NOMO-1 (cell line): ENCODE results near the gene GP1BA.
A peak's percentile ranks its signal among the peaks of the same experiment; 100 is the strongest.

Experiments used
- DNase-seq, 2 experiments: peaks; one replicate each; lab custom pipeline; 2025; ENCODE audit not compliant: unreplicated experiment in 2 of 2; lab: John Stamatoyannopoulos, UW

The GP1BA gene

GRCh38 chr17:4931963-4932362 lies at the start of gene GP1BA:
TSS of gene GP1BA (plus strand) at chr17:4932277. CDS start at chr17:4932605, 328 bp downstream.
- DNase-seq = no peak

DNA sequence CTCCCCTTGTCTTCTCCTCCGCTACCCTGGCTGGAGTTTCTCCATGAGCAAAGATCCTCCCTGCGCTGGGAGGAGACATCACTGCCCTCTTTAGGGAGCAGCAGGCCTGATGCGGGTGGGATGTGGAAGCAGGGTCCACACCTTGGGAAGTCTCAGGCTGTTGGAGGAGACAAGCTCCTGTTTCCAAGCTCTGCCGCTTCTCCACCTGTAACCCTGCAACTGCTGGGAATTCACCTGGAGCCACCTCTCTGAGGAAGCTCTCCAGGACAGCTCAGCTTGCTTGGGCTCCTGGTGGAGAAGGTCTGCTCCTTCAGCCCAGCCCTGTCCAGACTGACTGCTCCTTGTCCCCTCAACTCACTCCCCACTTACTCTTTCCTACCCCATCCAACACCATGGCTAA lies 47.6 kb upstream of the GP1BA start:
- DNase-seq = no peak

GRCh38 chr17:4886830-4887229 lies 45.2 kb upstream of the GP1BA start:
- DNase-seq = no peak

DNA sequence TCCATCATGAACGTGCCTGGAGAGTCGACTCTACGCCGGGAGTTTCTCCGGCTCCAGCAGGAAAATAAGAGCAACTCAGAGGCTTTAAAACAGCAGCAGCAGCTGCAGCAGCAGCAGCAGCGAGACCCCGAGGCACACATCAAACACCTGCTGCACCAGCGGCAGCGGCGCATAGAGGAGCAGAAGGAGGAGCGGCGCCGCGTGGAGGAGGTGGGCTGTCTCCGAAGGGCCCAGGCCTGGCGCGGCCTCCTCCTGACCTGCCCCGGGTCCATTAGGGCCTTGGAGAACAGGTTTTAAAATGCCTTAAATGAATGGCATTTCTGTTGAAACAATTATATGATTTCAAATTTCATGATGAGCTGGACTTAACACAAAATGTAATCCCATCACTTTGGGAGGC lies 44.5 kb upstream of the GP1BA start:
- DNase-seq = no peak

- DNase-seq = no peak
These were observed 40.4 kb upstream of the GP1BA start for GRCh38 chr17:4891411-4892410.

GRCh38 chr17:4892499-4893221 lies 39.4 kb upstream of the GP1BA start:
- DNase-seq = no peak

- no peak for DNase-seq
These were observed 38.8 kb upstream of the GP1BA start for GRCh38 chr17:4893272-4893671.

DNA sequence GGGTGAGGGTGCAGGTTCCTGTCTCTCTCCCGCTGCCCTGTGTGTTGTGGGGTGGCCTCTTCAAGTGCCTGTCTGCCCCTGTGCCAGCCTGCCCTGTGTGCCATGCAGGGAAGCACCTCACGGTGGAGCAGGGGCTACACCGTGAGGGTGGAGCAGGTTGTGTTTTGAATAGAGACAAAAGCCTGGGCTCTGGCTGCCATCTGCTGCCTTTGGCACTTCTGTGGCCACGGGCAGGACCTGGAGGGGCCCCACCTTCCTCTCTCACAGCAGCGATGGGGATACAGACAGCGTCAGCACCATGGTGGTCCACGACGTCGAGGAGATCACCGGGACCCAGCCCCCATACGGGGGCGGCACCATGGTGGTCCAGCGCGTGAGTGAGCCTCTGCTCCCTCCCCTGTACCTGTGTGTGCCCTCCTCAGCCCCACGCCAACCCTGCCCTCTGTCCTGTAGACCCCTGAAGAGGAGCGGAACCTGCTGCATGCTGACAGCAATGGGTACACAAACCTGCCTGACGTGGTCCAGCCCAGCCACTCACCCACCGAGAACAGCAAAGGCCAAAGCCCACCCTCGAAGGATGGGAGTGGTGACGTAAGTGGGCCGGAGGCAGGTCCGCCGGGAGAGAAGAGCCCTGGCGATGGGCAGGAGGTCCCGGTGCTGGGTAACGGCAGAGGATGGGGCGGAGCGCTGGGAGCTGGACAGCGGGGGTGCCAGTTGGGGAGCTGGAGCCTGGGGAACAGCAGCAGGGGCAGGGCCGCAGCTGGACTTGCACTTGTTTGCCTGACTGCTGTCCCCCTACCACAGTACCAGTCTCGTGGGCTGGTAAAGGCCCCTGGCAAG lies 38.1 kb upstream of the GP1BA start:
- DNase-seq = no peak

DNA sequence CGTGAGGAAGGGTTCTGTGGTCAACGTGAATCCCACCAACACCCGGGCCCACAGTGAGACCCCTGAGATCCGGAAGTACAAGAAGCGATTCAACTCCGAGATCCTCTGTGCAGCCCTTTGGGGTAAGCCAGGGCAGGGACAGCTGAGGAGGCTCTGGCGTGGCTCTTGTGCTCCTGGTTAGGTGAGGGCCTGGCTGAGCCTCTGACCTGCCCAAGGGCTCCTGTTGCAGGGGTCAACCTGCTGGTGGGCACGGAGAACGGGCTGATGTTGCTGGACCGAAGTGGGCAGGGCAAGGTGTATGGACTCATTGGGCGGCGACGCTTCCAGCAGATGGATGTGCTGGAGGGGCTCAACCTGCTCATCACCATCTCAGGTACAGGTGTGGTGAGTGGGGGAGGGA lies 37.0 kb upstream of the GP1BA start:
- DNase-seq = no peak

GRCh38 chr17:4895657-4896331 lies 36.3 kb upstream of the GP1BA start:
- DNase-seq = no peak

- DNase-seq = no peak
These were observed 35.5 kb upstream of the GP1BA start for GRCh38 chr17:4896332-4897197.

GRCh38 chr17:4897198-4897687 lies 34.8 kb upstream of the GP1BA start:
- no peak for DNase-seq

DNA sequence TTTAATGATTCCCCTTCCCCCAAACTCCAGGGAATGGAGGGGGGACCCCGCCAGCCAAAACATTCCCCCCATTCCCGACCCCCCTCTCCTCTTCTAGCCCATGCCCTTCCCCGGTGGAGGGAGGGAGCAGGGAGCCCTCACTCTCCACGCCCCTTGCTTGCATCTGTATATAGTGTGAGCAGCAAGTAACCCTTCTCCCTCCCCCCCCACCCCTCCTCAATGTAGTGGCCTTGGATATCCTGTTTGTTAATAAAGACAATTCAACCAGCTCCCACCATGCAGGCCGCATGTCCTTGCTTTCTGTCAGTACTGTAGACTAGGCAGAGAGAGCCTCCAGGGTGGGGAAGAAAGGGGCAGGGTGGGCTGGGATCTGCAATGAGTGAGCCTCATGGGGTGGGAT lies 34.3 kb upstream of the GP1BA start:
- no peak for DNase-seq

- no peak for DNase-seq
These were observed 33.7 kb upstream of the GP1BA start for GRCh38 chr17:4898351-4898750.

GRCh38 chr17:4898927-4899326 lies 33.1 kb upstream of the GP1BA start:
- no peak for DNase-seq

DNA sequence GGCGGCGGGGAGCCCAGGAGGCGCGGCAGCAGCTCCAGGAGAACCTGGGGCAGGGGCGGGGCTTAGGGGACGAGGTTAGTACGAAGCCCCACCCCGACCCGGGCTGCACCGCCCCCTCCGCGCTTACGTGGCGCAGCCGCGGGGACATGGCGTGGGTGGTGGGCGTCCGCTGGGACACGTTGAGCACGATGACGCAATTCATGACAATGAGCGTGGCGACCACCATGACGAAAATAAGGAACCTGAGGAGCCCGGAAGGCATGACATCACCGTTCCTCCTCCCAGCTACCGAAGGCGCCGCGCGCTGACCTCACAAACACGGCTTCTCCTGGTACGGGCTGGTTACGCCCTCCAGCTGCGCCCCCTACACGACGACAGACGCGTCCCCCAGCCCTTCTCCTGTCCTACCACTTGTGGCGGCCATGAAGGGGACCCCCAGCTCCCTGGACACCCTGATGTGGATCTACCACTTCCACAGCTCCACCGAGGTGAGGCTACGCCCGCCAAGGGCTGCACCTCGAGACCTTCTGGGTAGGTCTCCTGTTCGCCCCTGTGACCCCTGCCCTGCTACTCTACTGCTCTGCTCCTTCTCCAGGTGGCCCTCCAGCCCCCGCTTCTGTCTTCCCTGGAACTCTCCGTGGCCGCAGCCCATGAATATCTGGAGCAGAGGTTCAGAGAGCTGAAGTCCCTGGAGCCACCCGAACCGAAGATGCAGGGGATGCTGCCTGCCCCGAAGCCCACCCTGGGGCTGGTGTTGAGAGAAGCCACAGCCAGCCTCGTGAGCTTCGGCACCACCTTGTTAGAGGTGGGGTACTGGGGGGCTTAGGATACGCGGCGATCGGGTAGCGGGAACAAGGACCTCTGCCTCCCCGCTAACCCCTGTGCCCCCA lies 32.5 kb upstream of the GP1BA start, which contains the start of gene C17orf107:
C17orf107 (plus strand) TSS at position 196 of the 890 bp plus-strand sequence; CDS start at position 423, 227 bp downstream.
- DNase-seq = peak; percentile 60 to 68

DNA sequence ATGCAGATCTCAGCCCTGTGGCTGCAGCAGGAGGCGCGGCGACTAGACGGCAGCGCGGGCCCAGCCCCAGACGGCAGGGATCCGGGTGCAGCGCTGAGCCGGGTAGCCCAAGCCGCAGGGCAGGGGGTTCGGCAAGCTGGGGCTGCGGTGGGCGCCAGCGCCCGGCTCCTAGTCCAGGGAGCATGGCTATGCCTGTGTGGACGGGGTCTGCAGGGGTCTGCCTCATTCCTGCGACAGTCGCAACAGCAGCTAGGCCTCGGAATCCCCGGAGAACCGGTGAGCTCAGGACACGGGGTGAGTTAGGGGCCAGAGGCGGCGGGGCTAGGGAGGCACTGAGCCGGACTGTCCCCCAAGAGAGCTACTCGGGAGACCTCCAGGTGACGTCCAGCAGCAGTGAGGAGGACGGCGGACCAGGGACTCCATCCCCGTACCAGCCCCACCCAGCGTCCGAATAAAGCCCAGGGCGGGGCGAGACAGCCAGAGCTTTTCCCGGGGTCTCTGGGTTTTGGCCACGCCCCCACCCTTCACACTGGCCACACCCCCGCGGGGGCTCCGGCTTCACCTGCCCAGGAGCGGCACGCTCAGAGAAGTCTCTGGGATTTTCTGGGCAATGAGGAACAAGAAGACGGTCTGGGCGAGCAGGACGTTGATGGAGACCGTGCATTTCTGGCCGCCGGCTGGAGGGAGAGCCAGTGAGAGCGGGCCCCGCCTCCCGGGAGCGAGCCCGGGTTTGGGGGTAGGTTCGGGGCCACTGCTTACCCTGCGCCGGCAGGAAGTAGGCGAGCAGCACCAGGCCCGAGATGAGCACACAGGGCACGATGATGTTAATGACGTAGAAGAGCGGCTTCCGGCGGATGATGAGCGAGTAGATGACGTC lies 31.6 kb upstream of the GP1BA start:
- DNase-seq = no peak
